Hematopoietic multipotent progenitor cell treated with erythropoietin and hydrocortisone succinate and interleukin-3 and kit ligand, for 4 days (in vitro differentiated cells): ENCODE measurements around the gene CSTB.
A peak's percentile ranks its signal among the peaks of the same experiment; 100 is the strongest.
"Not testable (repeated sequence)": the region's sequence is repeated elsewhere in the genome, so short reads cannot be mapped to it uniquely, and the experiment has no call there.

ENCODE experiments used
- DNase-seq: peaks from one replicate; pipeline ENCODE4 v3.0.0-alpha.2; 2015

CSTB gene

GRCh38 chr21:43775795-43776430, at the start of gene CSTB:
Gene CSTB (minus strand): TSS chr21:43776308. CDS start chr21:43776269, 39 bp downstream.
- DNase-seq: peak; percentile 90

- no peak for DNase-seq
These were observed 49.3 kb upstream of the CSTB start for GRCh38 chr21:43825242-43825935.

GRCh38 chr21:43824333-43825241, 48.5 kb upstream of the CSTB start:
- DNase-seq: no peak

- DNase-seq: not testable (repeated sequence)
These were observed 46.6 kb upstream of the CSTB start for GRCh38 chr21:43822741-43823140.

GRCh38 chr21:43822166-43822565, 46.1 kb upstream of the CSTB start:
- DNase-seq: not testable (repeated sequence)

- no peak for DNase-seq
These were observed 44.4 kb upstream of the CSTB start for GRCh38 chr21:43820466-43820865.

- DNase-seq: no peak
These were observed 43.6 kb upstream of the CSTB start for GRCh38 chr21:43819511-43820405.

GRCh38 chr21:43818685-43819084, 42.6 kb upstream of the CSTB start:
- DNase-seq: no peak

GRCh38 chr21:43817157-43818086, 41.3 kb upstream of the CSTB start:
- no peak for DNase-seq

GRCh38 chr21:43816611-43817071, 40.5 kb upstream of the CSTB start:
- DNase-seq: no peak

GRCh38 chr21:43815991-43816390, 39.9 kb upstream of the CSTB start:
- DNase-seq: no peak

- DNase-seq: peak; percentile 23
These were observed 39.1 kb upstream of the CSTB start for GRCh38 chr21:43815107-43815613.

GRCh38 chr21:43814215-43815106, 38.4 kb upstream of the CSTB start:
- no peak for DNase-seq

- DNase-seq: no peak
These were observed 37.5 kb upstream of the CSTB start for GRCh38 chr21:43813656-43813980.

- DNase-seq: no peak
These were observed 37.0 kb upstream of the CSTB start for GRCh38 chr21:43812957-43813655.

GRCh38 chr21:43812139-43812821, 36.2 kb upstream of the CSTB start:
- DNase-seq: no peak

- no peak for DNase-seq
These were observed 35.4 kb upstream of the CSTB start for GRCh38 chr21:43811262-43812105.
